Measurements from ENCODE around the gene NAALADL2.

DNA sequence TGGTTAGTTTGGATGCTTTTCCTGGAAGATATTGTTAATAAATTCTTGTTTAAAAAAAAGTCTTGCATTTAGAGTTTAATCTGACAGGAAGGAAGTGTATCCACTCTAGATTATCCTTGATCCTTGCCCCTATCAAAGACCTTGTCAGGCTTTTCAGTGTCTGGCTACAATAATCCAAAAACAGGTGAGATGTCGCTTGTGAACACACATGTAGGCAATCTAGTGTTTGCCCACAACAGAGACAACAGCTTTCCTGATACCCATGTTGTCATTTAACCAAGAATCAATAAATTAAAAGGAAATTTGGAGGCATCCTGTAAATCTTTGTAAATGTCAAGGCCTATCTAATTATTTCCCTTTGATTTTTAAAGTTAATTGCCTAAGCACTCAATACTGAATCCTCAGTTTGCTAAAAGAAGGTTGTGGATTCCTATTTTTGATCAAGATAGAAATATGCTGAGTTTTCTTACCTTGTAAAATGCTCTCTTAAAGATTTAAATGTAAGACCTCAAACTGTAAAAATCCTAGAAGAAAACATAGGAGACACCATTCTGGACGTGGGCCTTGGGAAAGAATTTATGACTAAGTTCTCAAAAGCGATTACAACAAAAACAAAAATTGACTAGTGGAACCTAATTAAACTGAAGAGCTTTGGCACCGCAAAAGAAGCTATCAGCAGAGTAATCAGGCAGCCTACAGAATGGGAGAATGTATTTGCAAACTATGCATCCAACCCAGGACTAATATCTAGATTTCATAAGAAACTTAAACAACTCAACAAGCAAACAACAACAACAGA, 207.7 kb downstream of the NAALADL2 start:
- TF ChIP-seq, protein P1, sequence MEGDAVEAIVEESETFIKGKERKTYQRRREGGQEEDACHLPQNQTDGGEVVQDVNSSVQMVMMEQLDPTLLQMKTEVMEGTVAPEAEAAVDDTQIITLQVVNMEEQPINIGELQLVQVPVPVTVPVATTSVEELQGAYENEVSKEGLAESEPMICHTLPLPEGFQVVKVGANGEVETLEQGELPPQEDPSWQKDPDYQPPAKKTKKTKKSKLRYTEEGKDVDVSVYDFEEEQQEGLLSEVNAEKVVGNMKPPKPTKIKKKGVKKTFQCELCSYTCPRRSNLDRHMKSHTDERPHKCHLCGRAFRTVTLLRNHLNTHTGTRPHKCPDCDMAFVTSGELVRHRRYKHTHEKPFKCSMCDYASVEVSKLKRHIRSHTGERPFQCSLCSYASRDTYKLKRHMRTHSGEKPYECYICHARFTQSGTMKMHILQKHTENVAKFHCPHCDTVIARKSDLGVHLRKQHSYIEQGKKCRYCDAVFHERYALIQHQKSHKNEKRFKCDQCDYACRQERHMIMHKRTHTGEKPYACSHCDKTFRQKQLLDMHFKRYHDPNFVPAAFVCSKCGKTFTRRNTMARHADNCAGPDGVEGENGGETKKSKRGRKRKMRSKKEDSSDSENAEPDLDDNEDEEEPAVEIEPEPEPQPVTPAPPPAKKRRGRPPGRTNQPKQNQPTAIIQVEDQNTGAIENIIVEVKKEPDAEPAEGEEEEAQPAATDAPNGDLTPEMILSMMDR (conservative IDR thresholded peaks at IDR 0.05 in 1 of 2, IDR thresholded peaks at IDR 0.05 in 1 of 2; ENCODE audit: extremely low read depth in 1 of 2, insufficient read depth in 1 of 2, low read depth in 1 of 2, low read length in 2 of 2): no peak
- TF ChIP-seq EZH2 (IDR thresholded peaks at IDR 0.05; ENCODE audit: borderline replicate concordance, low read length): no peak

Measured in mammary epithelial cell (primary cell).